Left cardiac atrium (tissue), 4 donors: Measurements from ENCODE around the gene POU3F2. TPM values are rescaled to one million over a fixed set of nuclear protein-coding genes. Genes with fewer than 3 reads are reported as not detected.
A peak's percentile ranks its signal among the peaks of the same experiment; 100 is the strongest.

Source experiments
- ATAC-seq, 2 donors: fragments of 200-7000 bp; cut with Tn5 transposase; one replicate each; pipeline ENCODE4 v1.9.1; 2020; ENCODE audit warnings: mild to moderate bottlenecking in 2 of 2, moderate library complexity in 2 of 2
- DNase-seq: peaks from one replicate; pipeline ENCODE4 v3.0.0-alpha.2; 2020
- intact Hi-C, 2 donors: fragments of 100-400 bp; cut with DNase I; formaldehyde crosslinking; loops; one replicate each; pipeline versions ENCODE4 v1.14.1 to v1.15.1; 2022 to 2023
- total RNA-seq, 2 donors: library from RNA; stranded (reverse); fragmentation: NEBNext Ultra II Directional; extraction: Animal tissue kit (Norgen Biotek cat#: 25700); gene quantifications; one replicate each; pipeline ENCODE4 v1.2.1, GENCODE V29; 2021
- donor health status: DM: no; HTN: yes; CAD: no.
- donor health status: DM: no; HTN: yes; CAD: no; lungs with severe emphysema.
- donor health status: DM: yes; HTN: yes; CAD: no.
- donor health status: Dilated cardiomyopathy.

Gene POU3F2
- total RNA-seq, 2 donors from 2014 or later = 0.03 TPM; not detected in 1

DNA sequence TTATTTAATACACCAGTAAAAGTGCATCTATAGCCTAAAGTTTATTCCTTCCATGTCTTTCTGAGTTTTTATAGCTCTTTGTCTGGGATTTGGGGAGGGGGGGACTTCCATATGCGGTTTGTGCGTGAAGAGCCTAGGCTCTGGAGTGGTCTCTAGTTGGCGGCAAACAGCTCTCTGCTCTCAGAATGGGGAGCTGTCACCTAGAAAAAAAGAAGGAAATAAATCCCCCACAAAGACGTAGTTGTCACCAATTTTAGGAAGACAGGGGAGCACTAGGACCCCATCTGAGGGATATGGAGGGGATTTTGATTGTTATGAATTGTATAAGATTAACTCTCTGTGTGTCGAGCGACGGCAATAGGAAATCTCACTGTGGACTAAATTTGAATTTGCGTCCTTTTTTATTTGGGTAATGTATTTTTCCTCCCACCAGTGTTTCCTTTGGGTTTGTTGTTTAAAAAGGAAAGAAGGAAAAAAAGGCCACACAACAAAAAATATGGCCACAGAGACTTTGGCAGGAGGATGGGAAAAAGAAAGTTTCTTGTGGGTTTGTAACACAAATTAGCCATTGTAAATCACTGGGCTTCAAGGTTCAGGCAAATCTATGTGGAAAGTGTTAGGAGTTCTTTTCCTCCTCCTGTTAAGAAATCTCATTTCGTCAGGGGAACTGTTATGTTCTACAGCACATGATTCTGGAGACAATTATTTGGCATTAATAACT is 7.4 kb downstream of the POU3F2 start:
- DNase-seq = no peak
- intact Hi-C loops = loop anchor here (5.0 to 10.0 kb wide), 2 partner anchors 273 to 1339 kb away; no protein-coding TSS in a partner anchor

DNA sequence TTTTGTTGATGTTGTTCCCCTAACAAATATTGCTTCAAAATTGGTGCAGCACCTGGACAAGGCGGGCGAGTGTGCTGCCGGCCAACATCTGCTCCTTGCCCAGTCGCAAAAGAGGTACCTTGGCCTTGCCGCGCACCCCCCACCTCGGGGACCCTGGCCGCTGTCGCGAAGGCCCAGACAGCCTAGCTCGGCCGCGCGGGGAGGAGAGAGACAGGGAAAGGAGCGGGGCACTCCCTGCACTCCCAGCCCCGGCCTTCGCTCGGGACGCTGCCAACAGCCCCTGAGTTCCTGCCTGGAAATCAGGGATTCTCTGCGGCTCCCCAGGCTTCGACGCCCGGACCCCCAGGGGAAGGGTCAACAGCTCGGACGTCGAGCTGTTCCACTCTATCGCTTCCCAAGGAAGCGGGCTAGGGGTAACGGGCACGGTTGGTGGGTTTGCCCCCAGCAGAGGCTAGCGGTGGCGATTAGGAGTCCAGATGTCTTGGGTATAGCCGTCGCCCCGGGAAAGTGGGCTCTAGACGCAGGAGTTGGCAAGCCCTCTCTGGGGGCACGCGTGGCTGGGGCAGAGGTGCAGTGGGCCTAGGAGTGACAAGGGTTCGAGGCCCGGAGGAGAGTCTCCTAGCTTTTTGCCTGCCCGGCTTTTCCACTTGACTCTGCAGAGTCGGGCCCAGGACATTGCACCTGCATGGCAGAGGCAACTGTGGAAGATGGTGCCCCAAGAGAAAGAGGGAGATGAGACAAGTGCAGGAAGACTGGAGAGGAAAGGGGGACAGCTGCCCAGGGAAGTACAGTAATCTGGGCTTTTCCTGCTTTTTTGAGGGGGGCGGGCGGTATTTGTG is 8.2 kb downstream of the POU3F2 start:
- intact Hi-C loops = loop anchor here (5.0 to 10.0 kb wide), 2 partner anchors 272 to 1340 kb away; no protein-coding TSS in a partner anchor
- ATAC-seq (no peak), DNase-seq (no peak)

More for the DNA sequence above, 7.4 kb downstream of the POU3F2 start:
- ATAC-seq = no peak

DNA sequence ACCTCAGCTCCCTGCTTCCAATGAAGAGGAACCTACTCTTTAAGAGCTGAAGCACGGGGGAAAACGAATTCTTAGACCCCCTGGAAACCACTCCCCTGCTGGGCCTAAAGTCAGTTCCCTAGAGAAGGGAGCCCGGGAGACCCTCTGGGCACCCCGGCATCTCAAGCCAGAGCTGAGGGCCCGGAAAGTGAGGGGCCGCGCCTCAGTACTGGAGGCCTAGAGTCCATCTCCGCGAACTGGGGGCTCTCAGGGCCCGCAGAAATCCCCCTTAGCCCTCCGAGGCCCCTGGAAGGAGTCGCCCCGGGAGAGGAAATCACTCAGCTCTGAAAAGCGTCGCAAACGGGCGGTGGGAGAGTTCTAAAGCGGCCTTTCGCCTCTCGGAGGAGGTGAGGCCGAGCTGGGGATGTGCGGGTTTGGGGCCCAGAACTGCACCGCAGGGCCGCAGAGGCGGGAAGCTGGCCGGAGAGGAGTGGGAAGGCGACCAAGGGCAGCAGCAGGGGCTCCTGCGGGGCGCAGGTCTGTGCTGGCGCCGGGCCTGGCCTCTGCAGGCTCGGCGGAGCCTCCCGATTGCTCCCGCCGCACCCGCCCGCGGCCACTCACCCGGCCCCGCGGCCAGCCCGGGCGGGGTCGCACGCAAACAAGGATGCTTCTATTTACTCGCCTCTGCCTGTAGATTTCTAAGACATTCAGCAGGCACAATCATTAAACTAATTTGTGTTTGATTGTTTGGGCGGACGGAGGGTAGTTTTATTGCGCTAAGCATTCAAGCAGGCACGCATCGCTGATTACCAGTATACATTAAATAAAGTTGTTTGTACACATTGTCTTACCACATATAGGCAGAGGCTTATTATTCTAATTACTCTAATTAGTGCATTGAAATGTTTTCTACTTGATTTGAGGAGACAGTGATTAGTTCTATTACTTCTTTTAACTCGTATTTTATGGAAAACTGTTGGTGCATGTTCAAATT is 9.2 kb downstream of the POU3F2 start:
- intact Hi-C loops = loop anchor here (5.0 to 10.0 kb wide), 2 partner anchors 271 to 1341 kb away; no protein-coding TSS in a partner anchor
- no peak for ATAC-seq
- DNase-seq = no peak

DNA sequence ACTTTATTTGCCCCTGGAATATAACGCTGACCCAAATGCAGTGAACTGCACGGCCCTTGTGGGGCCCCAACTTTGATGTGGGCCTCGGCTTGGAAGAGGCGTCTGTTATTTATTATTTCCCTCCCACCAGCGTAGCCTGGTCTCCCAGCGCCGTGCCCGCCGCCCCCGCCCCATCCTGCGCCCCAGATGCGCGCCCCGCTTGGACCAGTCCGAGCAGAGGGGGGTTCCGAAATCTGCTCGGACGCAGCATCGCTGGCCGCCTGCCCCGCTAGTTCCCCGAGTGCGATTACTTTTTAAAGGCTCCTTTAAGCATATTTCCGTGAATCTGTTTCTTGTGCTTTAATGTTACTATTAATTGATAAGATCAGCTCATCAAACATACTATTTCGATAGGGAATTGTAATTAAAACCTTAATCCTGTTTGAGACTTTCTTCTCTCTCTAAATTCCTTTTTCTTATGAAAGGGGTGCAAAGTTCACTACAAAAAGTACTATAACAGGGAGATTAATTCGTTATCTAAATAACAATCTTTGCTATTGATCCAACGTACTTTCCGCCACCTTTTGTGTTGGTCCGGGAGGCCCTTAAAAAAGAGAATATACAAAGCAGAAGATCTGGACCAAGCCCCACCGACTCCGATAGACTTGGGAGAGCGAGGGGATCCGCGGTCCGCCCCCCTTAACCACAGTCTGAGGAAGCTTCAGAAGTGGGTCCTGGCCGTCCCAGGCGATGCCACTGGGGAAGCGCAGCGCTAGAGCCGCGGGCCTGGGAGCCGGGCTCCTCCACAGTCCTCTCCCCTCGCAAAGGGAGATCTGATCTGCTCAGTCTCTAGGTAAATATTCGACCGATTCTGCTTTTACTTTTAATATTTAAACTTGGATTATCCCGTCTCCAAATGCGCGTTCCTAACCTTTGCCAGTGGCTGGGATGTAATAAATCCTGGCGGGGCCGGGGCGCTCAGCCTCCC is 10.2 kb downstream of the POU3F2 start:
- intact Hi-C loops = loop anchor here (5.0 to 10.0 kb wide), 2 partner anchors 270 to 1342 kb away; no protein-coding TSS in a partner anchor
- peak in 1 of 2 donors; percentile 4 for ATAC-seq

DNA sequence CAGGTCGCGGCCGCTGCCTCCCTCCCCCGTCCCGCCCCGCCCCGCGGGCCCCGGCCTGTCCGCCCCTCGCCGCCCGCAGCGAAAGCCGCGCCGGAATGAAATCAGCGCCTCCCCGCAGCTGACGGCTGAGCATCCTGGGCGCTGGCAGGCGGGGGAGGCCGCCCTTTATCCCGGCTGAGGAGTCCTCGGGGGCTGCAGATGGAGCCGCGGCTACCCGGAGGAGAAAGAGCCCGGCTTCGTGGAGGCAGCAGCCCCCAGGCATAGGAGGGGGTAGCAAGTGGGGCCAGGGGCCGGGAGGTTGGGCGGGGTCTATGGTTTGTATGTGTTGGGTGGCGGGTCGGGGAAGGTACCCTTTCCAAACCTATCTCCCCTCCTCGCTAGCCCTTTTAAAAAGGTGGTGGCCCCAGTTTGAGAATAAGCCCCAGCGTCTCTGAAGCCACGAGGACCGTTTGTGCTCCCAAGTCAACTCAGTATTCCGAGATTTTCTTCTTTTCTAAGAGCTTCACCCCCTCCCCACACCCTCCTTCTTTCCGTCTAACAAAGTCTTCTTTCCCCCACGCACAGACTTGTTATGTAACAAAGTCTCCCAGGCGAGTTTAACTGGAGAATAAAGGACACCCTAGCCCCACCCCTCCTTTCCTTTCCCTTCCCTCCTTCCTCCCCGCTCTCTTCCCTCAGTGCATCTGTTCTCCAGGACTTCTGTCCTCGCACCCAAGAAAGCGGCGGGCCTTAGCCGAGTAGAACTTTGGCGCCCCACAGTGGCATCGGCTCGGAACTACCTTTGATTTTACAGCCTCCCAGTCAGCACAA is 11.0 kb downstream of the POU3F2 start:
- ATAC-seq (peak; percentile 70 to 71), DNase-seq (peak; percentile 70)
- intact Hi-C loops = loop anchor here (10.0 kb wide), 1 partner anchor 269 kb away; no protein-coding TSS in a partner anchor

More for the DNA sequence above, 10.2 kb downstream of the POU3F2 start:
- no peak for DNase-seq

DNA sequence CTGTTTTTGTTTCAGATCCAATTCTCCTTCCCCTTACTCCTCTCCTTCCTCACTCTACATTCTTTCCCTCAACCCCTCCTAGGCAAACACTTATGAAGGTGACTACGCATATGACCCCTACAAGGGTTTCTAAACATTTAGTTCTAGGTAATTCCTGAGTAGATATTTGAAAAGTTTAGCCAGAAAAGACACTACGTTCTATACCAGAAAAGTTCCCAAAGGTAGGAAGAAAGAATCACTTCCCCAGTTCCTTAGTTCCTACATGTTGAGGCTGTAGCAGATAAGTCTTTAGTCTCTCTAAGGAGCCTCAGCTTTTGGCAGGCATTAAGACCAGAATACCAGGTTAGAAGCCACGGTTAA is 11.6 kb downstream of the POU3F2 start:
- ATAC-seq = no peak
- DNase-seq = no peak
- intact Hi-C loops = loop anchor here (10.0 kb wide), 1 partner anchor 269 kb away; no protein-coding TSS in a partner anchor

DNA sequence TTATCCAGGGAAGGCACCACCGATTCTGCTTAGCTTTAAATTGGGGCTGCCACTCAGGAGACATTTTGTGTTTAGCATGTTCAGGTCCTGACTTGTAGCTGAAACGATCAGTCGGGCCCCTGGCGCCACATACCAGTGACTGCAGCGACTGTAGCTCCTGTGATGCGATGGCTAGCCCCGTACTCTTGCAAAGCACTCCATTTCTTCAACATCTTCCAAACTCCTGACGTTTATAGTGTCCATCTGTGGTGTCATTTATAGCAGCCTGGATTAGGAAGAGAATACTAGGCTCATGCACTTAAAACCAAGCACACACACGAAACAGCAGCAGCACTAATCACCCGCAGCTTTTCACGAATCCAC is 13.0 kb downstream of the POU3F2 start:
- ATAC-seq (no peak), DNase-seq (no peak)
- intact Hi-C loops = loop anchor here (10.0 kb wide), 1 partner anchor 267 kb away; no protein-coding TSS in a partner anchor

DNA sequence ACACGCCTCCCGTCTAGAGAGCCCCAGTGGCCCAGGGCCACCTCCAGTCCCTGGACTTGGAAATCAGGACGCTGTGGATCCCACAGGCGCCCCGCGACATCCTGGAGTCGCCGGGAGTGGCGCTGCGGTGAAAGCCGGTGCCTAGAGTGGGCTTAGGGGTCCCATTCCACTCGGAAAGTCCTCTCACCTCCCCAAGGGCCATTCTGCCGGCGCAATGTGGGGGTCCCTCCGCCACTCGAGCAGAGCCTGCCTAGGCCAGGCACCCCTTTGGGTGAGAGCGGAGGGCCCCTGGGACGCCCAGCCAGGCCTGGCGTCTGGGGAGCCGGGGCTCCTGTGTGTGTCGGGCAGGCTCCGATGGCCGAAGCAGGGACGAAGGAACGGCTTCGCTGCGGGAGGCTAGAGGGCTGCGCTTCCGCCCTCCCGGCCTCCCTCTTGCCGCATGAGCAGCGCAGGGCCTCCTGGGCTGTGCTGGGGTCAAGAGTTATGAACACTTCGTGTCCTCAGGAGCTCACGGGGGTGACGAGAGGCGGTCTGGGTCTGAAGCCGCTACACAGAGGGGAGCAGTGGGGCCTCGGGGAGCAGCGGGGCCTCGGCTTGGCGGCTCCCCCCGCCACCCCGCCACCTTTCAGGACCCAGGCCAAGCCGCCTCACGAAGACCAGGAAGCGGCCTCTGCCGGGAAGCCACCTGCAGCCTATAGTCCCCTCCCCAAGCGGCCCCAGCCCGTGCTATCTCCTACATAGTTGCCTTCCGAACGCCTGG is 13.6 kb downstream of the POU3F2 start:
- no peak for DNase-seq
- intact Hi-C loops = loop anchor here (10.0 kb wide), 1 partner anchor 267 kb away; no protein-coding TSS in a partner anchor
- ATAC-seq = peak; percentile 48 to 66

DNA sequence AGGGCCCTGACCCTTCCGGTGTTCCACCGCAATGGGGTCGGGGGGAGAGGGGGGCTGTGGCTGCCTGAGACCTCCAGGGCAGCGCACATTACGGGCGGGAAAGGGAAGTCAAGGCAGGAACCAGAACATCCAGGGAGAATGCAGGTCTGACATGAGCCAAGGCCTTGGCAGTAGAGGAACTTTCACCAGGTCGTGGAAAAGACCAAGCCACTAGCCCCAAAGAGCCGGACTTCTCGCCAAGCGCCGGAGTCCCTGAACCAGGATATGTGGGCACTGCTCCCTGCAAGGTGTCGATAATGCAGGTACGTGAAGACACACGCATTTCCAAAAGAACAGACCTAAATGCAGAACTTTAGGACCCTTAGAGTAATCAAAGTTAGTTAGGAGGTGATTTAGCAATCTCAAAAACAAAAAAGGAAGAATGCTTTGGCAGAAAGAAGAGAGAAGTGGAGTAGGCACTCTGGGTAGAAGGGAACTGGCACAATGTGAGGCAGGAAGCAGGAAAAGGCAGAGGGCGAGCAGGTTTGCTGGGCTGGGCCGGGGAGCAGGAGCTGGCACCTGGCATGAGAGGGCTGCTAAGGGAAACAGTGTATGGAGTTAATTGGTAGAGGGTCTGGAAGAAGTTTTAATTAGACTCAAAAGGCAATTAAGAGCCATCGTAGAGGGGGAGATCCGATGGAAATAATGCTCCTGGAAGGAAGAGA is 14.3 kb downstream of the POU3F2 start:
- ATAC-seq (no peak), DNase-seq (no peak)
- intact Hi-C loops = loop anchor here (10.0 kb wide), 1 partner anchor 266 kb away; no protein-coding TSS in a partner anchor

DNA sequence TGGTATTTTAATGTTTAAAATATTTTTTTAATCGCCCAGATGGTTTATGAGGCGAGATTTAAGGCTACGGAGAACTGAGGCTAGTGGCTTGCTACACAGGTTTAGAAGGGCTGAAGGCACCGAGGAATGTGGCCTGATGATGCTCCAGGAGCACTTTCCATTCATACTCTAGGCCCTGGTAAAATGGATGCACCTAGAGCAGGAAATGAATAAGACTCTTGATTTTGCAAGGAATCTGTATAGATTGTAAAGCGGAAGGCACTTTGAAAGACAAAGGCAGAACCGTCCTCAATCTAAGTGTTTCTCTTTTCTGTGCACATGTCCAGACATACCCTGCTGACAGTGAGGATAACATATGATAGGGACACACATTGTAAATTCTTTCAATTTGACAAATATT is 30.1 kb downstream of the POU3F2 start:
- no peak for ATAC-seq
- intact Hi-C loops = no loop called here
- no peak for DNase-seq

DNA sequence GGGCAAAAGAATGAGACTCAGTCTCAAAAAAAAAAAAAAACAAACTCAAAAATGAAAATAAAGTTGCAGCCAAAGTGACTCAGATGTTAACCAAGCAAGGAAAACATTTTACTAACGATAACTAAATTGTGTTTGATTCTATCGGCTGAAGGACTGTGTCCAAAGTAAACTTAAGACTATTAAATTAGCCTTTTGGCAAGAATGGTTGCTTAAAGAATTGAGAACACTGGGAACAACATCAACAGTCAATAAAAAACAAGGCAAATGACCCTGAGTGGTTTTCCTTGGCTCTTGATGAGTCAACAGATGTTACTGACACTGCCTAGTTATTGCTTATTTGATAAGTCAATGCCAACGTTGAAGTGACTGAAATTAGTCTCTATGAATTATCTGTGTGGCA is 36.7 kb downstream of the POU3F2 start:
- no peak for DNase-seq
- no peak for ATAC-seq
- intact Hi-C loops = no loop called here

DNA sequence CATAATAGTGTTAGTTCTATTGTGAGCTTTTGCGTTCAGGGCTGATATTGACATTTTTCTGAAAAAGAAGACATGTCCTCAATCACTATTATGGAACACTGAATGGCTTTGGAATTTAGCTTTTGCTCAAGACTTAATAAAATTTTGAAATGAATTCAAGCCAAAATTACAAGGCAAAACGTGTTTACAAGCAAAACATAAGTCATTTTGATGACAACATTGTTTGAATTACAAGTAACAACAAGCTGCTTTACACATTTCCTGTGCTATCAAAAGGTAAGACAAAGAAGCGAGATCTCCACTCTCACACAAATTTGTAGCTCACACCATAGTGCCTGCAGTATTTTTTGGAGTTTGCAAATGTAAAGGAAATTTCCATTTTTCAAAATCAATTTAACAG is 37.4 kb downstream of the POU3F2 start:
- DNase-seq = no peak
- intact Hi-C loops = no loop called here
- ATAC-seq = no peak

DNA sequence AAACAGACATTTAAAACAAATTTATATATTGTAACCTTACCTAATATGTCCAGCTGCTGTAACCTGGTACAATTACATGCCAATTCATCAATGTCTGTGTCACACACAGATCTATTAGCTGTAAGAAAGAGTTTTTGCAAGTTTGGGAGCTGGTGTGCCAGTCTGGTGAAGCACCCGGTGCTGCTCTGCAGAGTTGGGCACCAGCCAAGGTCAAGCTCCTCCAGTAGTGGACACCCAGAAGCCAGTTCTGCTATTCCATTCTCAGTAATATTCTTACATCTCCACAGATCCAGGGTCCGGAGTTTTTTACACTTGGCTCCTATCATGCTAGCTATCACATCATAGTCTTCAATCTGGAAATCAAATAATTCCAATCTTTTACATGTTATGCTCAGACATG is 41.0 kb downstream of the POU3F2 start:
- intact Hi-C loops = no loop called here
- DNase-seq (peak; percentile 20), ATAC-seq (no peak)

DNA sequence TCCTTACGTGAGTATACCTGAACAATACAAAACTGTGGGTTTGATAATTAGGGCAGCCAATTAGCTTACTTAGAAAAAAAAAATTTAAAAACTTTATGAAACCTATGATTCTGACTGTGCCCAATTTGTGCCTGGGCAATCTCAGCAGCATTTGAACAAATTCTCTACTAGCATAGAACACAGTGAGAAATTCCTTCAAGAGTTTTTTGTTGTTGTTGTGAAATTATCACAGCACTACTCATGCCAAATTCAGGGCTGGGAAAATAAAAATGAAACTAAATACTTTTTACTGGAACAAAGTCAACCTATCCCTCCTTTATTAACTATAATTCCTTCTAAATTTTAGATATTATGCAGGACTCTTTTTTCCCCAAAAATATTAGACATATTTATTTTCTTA is 42.9 kb downstream of the POU3F2 start:
- DNase-seq (no peak), ATAC-seq (no peak)
- intact Hi-C loops = no loop called here

DNA sequence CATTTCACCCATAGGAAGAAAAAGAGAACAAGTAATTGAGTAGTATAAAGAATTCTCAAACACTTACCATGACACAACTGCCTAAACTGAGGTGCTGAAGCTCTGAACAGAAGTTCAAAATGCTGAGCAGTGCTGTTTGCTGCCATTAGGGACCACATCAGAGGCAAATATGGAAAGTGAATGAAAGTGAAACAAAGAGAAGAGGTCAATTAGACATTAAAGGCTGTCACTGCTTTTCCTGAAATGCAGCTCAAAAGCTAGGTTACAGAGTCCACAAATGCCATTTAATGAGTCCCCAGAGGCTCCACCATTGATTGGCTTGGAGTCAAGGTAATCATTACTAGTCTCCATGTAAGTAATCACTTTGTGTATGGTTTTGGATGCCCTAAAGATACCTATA is 46.1 kb downstream of the POU3F2 start:
- no peak for DNase-seq
- no peak for ATAC-seq
- intact Hi-C loops = no loop called here

DNA sequence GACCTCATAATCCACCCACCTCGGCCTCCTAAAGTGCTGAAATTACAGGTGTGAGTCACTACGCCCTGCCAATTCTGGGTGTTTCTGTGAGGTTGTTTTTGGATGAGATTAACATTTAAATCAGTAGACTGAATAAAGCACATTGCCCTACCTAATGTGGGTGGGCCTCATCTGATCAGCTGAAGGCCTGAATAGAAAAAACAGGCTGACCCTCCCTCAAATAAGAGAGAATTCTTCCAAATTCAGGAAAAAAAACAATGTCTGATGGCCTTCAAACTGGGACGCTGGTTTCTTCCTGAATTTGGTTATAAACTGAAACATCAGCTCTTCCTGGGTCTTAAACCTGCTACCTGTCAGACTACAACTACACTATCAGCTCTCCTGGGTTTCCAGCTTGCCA is 51.0 kb downstream of the POU3F2 start:
- intact Hi-C loops = no loop called here
- no peak for ATAC-seq
- DNase-seq = no peak
